GM21390 (cell line): ENCODE results near the gene FAM13C.
"Not testable (repeated sequence)": the region's sequence is repeated elsewhere in the genome, so short reads cannot be mapped to it uniquely, and the experiment has no call there.

ENCODE experiments used
- ATAC-seq: cut with Tn5 transposase; IDR thresholded peaks from one replicate; pipeline ENCODE4 v1.9.1; 2021; ENCODE audit not compliant: unreplicated experiment

FAM13C gene

DNA sequence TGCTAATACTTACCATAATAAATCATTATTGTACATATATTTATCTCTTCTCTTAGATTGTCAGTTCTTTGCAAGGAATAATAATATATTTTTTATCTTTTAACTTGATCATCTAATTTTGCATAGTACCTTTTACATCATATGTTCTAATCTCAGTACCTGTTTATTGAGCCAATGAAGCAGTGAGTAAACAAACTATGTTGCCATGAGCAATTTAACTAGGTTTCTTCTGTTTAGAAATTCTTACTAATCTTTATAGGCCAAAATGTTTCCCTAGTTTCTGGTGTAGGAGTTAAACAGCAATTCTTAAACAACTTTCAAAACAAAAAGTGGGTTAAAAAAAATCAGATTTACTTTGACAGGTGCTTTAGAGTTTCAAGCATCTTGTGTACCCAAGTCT is 124.6 kb downstream of the FAM13C start:
- ATAC-seq: no peak

DNA sequence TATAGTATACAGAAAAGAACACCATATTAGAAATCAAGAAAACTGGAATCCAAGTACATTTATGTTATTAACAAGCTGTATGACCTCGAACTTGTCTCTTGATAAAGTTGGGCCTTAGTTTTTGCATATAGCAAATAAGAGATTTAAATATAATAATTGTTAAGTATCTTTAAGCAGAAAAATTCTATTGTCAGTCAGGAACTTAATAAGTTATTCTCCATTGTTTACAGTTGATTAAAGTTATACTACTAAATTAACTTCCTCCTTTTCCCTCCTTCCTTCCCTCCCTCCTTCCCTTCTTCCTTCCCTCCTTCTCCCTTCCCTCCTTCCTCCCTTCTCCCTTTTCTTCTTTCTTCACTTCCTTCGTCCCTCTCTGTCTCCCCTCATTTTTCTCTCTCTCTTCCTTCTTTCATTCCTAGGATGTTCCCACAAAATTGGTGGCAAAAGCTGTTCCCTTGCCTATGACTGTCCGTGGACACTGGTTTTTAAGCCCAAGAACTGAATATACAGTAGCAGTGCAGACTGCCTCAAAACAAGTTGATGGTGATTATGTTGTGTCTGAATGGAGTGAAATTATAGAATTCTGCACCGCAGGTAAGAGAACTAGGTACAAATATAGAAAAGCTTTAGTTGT is 126.2 kb downstream of the FAM13C start:
- ATAC-seq: no peak

DNA sequence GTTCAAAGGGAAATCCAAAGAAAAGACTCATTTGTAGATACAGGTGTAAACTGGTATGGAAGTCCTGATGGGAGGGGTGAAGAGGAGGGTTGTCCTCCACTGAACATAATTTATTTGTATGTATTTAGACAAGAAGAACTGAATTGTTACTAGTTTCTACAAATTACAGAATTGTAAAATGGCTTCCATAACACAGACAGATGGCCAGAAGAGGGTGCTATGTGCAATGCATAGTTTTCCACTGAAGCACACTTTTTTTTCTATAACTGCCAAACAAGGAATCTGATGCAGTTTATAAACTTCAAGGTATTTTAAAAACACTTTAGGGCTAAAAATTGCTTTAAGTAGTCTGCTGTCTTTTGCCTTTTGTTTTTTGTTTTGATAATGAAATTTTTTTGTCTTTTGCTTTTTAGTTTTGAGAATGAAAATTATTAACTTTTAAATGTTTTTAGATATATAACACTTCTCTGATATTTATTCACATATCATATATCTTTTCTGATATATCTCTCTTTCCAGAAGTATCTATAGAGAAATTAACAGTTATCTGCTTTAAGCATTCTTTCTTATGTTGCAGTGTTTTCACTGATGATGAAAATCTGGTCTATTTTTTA is 127.4 kb downstream of the FAM13C start:
- ATAC-seq: no peak

DNA sequence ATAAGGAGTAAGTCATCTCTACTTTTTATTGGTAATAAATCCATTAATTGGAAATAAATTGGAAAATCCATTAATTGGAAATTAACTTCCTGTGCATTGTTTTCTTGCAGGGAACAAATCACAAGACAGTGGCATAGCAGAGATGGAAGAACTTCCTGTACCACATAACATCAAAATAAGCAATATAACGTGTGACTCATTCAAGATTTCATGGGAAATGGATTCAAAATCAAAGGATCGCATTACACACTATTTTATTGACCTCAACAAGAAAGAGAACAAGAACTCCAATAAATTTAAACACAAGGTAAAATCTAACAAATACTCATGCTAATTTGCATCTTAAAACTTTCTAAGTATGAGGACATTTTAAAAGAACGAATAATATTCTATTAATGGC is 128.2 kb downstream of the FAM13C start:
- no peak for ATAC-seq

DNA sequence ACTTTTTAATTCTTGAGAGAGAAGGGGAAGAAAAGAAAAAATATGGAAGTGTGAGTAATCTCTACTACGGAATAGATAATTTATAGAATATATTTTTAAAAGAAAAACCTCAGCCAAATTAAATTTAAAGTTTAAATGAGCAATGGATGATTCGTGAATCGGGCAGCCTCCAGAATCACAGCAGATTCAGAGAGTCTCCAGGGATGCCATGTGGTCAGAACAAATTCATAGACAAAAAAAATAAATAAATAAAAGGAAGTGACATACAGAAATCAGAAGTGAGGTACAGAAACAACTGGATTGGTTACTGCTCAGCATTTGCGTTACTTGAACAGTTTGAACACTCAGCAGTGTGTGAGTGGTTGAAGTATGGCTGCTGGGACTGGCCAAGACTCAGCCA is 132.9 kb downstream of the FAM13C start:
- no peak for ATAC-seq

DNA sequence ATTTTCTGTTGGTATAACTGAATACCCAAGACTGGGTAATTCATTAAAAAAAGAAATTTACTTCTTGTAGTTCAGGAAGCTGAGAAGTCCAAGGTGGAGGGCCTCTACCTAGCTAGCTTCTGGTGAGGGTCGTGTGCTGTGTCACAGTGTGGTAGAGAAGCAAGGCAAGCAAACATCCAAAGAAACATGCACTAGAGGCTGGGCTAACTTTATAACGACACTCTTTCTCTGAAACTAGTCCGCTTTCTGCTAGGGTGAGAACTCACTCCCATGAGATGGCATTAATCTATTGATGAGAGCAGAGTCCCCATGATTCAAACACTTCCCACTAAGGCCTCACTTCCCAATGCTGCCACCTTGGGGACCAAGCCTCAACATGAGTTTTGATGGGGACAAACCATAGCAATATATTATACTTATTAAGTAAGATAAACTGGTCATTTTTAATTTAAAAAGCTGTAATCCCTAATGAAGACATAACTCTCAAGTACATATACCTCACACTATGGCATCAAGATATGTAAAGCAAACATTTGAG is 135.1 kb downstream of the FAM13C start:
- no peak for ATAC-seq

DNA sequence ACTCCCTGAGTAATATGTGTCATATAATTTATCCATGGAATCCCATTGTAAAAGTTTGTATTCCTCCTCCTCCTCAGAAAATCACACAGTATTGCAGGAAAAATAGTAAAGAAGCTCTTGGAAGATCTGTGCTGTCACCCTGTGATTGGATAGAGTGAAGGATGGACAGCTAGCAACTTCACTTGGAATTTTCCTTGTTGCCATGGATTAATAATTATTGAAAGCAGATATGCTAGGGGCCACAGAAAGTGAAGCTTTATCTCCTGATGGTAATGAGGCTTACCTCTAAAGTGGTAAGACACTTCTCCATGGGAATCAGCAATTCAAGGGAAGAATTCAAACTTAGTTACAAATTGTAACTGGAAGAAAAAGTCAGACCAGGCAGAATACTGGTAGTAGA is 137.1 kb downstream of the FAM13C start:
- ATAC-seq: no peak

DNA sequence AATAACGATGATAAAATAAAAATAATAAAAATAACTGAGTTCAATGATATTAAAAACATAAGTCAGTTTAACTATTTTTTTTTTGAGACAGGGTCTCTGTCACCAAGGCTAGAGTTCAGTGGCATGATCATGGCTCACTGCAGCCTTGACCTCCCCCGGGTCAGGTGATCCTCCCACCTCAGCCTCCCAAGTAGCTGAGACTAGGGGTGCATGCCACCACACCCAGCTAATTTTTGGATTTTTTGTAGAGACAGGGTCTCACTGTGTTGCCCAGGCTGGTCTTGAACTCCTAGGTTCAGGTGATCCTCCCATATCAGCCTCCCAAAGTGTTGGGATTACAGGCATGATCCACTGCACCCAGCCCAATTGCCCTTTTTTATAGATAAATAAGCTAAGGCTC is 138.8 kb downstream of the FAM13C start:
- not testable (repeated sequence) for ATAC-seq

DNA sequence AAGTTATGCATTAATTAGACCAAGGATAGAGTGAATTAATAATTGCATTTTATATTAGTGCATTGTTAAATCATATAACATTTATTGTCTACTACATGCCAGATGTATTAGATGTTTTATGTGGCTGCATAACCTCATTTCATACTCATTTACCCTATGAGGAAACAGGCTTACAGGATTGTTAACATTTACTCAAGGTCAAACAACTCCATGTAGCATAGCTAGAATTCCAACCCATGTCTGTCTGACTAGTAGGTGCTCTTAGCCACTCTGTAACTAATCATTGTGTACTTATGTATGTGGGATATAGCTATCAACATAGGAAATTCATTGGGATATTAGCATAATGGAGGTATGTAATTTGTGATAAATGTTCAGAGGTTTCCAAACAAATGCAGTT is 139.6 kb downstream of the FAM13C start:
- ATAC-seq: no peak

DNA sequence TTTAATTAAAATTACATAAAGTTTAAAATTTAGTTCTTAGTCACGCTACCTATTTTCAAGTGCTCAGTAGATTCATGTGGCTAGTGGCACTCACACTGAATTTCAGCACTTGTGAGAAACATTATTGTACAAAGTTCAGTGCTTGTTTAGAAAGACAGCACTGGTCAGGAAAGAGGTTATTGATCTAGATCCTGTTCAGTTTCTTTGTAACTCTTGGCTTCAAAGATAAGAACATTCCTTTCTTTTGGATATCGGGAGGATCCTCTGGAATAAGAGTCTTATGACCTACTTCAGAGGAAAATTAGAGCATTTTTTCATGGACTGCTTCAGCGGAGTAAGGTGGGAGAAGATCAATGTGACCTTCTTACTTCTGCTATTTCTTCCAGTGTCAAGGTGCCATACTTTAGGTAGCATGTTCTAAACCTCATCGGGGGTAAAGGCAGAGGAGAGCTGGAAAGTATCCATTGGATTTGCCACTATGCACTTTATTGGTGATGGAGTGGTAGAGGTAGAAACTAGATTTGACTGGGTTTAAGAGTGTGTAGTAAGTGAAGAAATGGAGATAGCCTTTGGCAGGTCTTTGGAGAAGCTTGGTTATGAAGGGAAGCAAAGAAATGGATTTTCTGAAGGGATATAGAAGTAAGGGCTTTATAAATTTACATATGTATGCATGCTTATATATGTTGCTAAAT is 146.0 kb downstream of the FAM13C start:
- no peak for ATAC-seq

DNA sequence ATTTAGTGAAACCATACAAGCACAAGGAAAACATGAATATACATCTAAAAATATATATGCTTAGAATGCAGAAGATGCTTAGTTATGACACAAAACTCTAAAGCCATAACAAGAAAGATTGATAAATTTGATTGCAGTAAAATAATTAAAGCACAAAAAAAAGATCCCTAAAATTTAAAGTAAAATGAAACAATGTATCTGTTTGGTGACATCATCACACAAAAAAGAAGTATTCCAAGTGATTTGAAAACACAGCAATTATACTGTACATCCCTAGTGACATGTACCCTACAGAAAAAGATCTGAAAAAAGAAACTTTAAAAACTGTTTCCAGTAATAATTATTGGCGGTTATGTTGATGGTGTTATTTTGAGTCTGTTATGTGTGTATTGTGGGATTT is 148.2 kb downstream of the FAM13C start:
- ATAC-seq: no peak

DNA sequence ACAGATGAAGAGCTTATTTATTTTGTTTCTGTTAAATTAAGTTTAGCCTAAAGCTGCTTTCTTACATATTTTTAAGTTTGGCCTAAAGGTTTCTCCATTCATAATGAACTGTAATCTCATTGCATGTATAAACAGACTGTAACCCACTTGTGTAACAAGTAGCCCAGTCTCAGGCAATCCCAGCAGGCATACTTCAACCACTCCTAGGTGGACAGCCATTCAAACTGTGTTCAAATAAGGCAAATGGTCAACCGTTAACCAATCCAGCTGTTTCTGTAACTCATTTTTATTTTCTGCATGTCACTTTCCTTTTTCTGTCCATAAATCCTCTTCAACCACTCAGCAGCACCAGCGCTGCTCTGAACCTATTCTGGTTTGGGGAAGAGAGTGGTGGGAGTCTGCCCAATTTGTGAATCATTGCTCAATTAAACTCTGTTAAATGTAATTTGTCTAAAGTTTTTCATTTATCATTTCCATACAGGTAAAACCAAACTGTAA is 150.0 kb downstream of the FAM13C start:
- no peak for ATAC-seq

DNA sequence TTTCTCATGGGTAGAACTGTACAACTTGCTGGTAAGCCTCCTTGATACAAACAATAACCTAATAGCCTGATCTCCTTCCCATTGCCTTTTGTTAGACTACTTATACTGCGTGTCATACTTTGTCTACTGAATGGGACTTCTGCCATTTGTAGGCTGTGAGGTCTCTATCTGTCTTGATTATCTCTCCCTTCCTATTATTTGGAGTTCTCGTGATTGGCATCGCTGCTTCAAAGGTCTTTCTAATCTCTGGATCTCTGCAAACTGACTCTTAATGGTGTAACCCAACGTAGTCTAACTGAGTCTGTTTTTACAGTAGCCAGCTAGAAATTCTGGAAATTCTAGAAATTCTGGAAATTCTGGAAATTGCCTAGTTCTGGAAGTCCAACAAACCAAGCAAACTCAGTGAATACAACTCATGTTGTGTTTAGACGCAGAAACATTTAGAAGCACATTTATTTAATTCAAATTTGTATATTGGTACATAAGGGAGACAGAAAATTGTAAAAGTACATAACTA is 156.1 kb downstream of the FAM13C start:
- no peak for ATAC-seq
